GM18909 (cell line): ENCODE results near the gene MATN1.

Experiments
- ATAC-seq: cut with Tn5 transposase; IDR thresholded peaks from one replicate; pipeline ENCODE4 v1.9.1; 2021; ENCODE audit warnings: mild to moderate bottlenecking; ENCODE audit not compliant: unreplicated experiment, poor library complexity

The MATN1 gene

GRCh38 chr1:30720271-30721223, 2.8 kb downstream of the MATN1 start:
- ATAC-seq, result no peak

GRCh38 chr1:30719406-30720270, 3.7 kb downstream of the MATN1 start:
- ATAC-seq, result no peak

- peak; percentile 61 for ATAC-seq
These were observed 4.6 kb downstream of the MATN1 start for GRCh38 chr1:30718636-30719405.

GRCh38 chr1:30718091-30718635, 5.2 kb downstream of the MATN1 start:
- ATAC-seq, result peak; percentile 82

GRCh38 chr1:30716646-30717045, 6.7 kb downstream of the MATN1 start:
- no peak for ATAC-seq

GRCh38 chr1:30715886-30716285, 7.5 kb downstream of the MATN1 start:
- no peak for ATAC-seq

GRCh38 chr1:30715216-30715615, 8.2 kb downstream of the MATN1 start:
- ATAC-seq, result no peak

GRCh38 chr1:30714536-30715090, 8.8 kb downstream of the MATN1 start:
- no peak for ATAC-seq

- no peak for ATAC-seq
These were observed 9.4 kb downstream of the MATN1 start for GRCh38 chr1:30714025-30714424.

GRCh38 chr1:30713311-30713710, 10.1 kb downstream of the MATN1 start:
- ATAC-seq, result no peak

GRCh38 chr1:30712583-30712982, 10.8 kb downstream of the MATN1 start:
- ATAC-seq, result no peak

- ATAC-seq, result no peak
These were observed 13.0 kb downstream of the MATN1 start for GRCh38 chr1:30710407-30710806.

GRCh38 chr1:30708361-30708728, 15.0 kb downstream of the MATN1 start:
- ATAC-seq, result no peak

GRCh38 chr1:30707412-30708360, 15.7 kb downstream of the MATN1 start:
- ATAC-seq, result no peak

GRCh38 chr1:30706528-30706927, 16.9 kb downstream of the MATN1 start:
- ATAC-seq, result no peak

GRCh38 chr1:30705698-30706097, 17.7 kb downstream of the MATN1 start:
- ATAC-seq, result no peak

- ATAC-seq, result no peak
These were observed 18.4 kb downstream of the MATN1 start for GRCh38 chr1:30704765-30705509.

- ATAC-seq, result no peak
These were observed 19.1 kb downstream of the MATN1 start for GRCh38 chr1:30704271-30704670.
